Anterior cingulate cortex (tissue), 58 donors: ENCODE results near the gene PCDHB14.
"Not testable (repeated sequence)": the region's sequence is repeated elsewhere in the genome, so short reads cannot be mapped to it uniquely, and the experiment has no call there.

Source experiments
- DNase-seq, 58 donors: peaks; one replicate each; lab custom pipeline; 2025; lab: John Stamatoyannopoulos, UW

Gene PCDHB14

GRCh38 chr5:141223112-141223783, at the start of gene PCDHB14:
TSS of gene PCDHB14 (plus strand) at chr5:141223343. CDS start at chr5:141223506, 163 bp downstream.
- DNase-seq = peak in 1 of 58 donors; percentile 1

- DNase-seq = not testable (repeated sequence)
Observed at GRCh38 chr5:141174291-141175104, 48.6 kb upstream of the PCDHB14 start.

GRCh38 chr5:141175933-141176332, 47.2 kb upstream of the PCDHB14 start:
- no peak for DNase-seq

- DNase-seq = not testable (repeated sequence)
Observed at GRCh38 chr5:141177577-141178191, 45.5 kb upstream of the PCDHB14 start, which contains the start of gene PCDHB8. TSS of gene PCDHB8 (plus strand) at chr5:141177790. CDS start at chr5:141178035, 245 bp downstream.

- not testable (repeated sequence) for DNase-seq
Observed at GRCh38 chr5:141179371-141179770, 43.8 kb upstream of the PCDHB14 start.

- DNase-seq = not testable (repeated sequence)
Observed at GRCh38 chr5:141179876-141180275, 43.3 kb upstream of the PCDHB14 start.

GRCh38 chr5:141180313-141180712, 42.8 kb upstream of the PCDHB14 start:
- no peak for DNase-seq

- peak in 10 of 58 donors; percentile 5 to 35 (median 16) for DNase-seq
Observed at GRCh38 chr5:141182248-141182647, 40.9 kb upstream of the PCDHB14 start, which contains the start of gene PCDHB16. TSS of gene PCDHB16 (plus strand) at chr5:141182387. CDS start at chr5:141182560, 173 bp downstream.

- DNase-seq = not testable (repeated sequence)
Observed at GRCh38 chr5:141184117-141184855, 38.9 kb upstream of the PCDHB14 start.

- DNase-seq = peak in 1 of 58 donors; percentile 8
Observed at GRCh38 chr5:141186897-141187512, 36.1 kb upstream of the PCDHB14 start, which contains the start of gene PCDHB9. TSS of gene PCDHB9 (plus strand) at chr5:141187161. CDS start at chr5:141187319, 158 bp downstream.

GRCh38 chr5:141188682-141189081, 34.5 kb upstream of the PCDHB14 start:
- DNase-seq = not testable (repeated sequence)

GRCh38 chr5:141189131-141189530, 34.0 kb upstream of the PCDHB14 start:
- DNase-seq = not testable (repeated sequence)

- DNase-seq = peak in 8 of 58 donors; percentile 3 to 26 (median 14)
Observed at GRCh38 chr5:141192110-141192725, 30.9 kb upstream of the PCDHB14 start, which contains the start of gene PCDHB10. TSS of gene PCDHB10 (plus strand) at chr5:141192353. CDS start at chr5:141192553, 200 bp downstream.

GRCh38 chr5:141194332-141194731, 28.8 kb upstream of the PCDHB14 start:
- not testable (repeated sequence) for DNase-seq

GRCh38 chr5:141196363-141196762, 26.8 kb upstream of the PCDHB14 start:
- no peak for DNase-seq

- DNase-seq = no peak
Observed at GRCh38 chr5:141199359-141200235, 23.5 kb upstream of the PCDHB14 start, which contains the start of gene PCDHB11. TSS of gene PCDHB11 (plus strand) at chr5:141199627. CDS start at chr5:141199775, 148 bp downstream.

- DNase-seq = not testable (repeated sequence)
Observed at GRCh38 chr5:141201126-141201525, 22.0 kb upstream of the PCDHB14 start.

- not testable (repeated sequence) for DNase-seq
Observed at GRCh38 chr5:141201646-141202045, 21.5 kb upstream of the PCDHB14 start.
